ENCODE measurements around the gene IQGAP3. TPM values are rescaled to one million over a fixed set of nuclear protein-coding genes. Genes with fewer than 3 reads are reported as not detected.

Gene IQGAP3
- total and polyA plus RNA-seq, 2 donors (not counting 1 experiment from before 2014, with no cell fraction given): 0.07 to 0.12 TPM

DNA sequence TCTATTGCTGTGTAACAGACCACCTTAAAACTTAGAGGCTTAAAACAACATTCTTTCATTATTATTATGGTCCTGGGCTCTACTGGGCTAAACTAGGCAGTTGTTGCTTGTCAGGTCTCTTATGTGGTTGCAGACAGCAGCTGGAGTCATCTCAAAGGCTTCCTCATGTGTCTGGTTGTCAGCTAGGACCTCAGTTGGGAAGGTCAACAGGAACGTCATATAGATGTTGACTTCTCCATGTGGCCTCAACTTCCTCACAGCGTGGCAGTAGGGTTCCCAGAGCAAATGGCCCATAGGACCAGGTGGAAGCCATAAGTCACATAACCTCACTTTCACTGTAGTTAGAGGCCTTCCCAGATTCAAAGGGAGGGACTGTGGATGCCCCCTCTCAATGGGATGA is 56.4 kb downstream of the IQGAP3 start:
- Histone ChIP-seq H3K79me2 (ENCODE audit: control insufficient read depth, insufficient read depth, low read length) (no peaks in the 10 kb centered on the region), H3K4me3 (ENCODE audit: control extremely low read depth in 1 of 5, extremely low read depth in 1 of 5, insufficient read depth in 1 of 5, low read depth in 2 of 5, low read length in 4 of 5) (no peak overlapping the region), H3K9me3 (ENCODE audit: control extremely low read depth in 1 of 3, control insufficient read depth in 2 of 3, insufficient read depth in 1 of 3, low read length in 2 of 3) (no peaks in the 10 kb centered on the region), H3K36me3 (replicated peaks in 1 of 2; ENCODE audit: control extremely low read depth in 1 of 2, control insufficient read depth in 1 of 2, extremely low read depth in 1 of 2, insufficient read depth in 2 of 2, low read length in 1 of 2) (no peaks in the 10 kb centered on the region), H3K27me3 (replicated peaks in 1 of 4; ENCODE audit: control extremely low read depth in 1 of 4, control insufficient read depth in 3 of 4, insufficient read depth in 4 of 4, low read length in 3 of 4) (no peaks in the 10 kb centered on the region), H2AFZ (ENCODE audit: insufficient read depth, low read depth, low read length, poor library complexity, severe bottlenecking) (no peak overlapping the region), H3K27ac (ENCODE audit: low read length in 2 of 2) (no peak overlapping the region), H4K20me1 (ENCODE audit: control insufficient read depth, insufficient read depth, low read length, poor library complexity, severe bottlenecking) (no peaks in the 10 kb centered on the region), H3K4me1 (ENCODE audit: control insufficient read depth in 2 of 2, insufficient read depth in 2 of 2, low read length in 2 of 2) (no peaks in the 10 kb centered on the region), H3K9ac (ENCODE audit: low read length) (no peak overlapping the region), H3K4me2 (replicated peaks; ENCODE audit: low read depth, low read length, poor library complexity, severe bottlenecking) (no peak overlapping the region)
- ATAC-seq (ENCODE audit: low read depth): no peak
- 50% methylated on average over 2 of the region's 2 CpGs for WGBS (ENCODE audit: insufficient coverage)
- no peak for TF ChIP-seq EZH2 (IDR thresholded peaks at IDR 0.05; ENCODE audit: borderline replicate concordance, insufficient read depth, low read depth, low read length, poor library complexity, severe bottlenecking)
- TF ChIP-seq, protein P1, sequence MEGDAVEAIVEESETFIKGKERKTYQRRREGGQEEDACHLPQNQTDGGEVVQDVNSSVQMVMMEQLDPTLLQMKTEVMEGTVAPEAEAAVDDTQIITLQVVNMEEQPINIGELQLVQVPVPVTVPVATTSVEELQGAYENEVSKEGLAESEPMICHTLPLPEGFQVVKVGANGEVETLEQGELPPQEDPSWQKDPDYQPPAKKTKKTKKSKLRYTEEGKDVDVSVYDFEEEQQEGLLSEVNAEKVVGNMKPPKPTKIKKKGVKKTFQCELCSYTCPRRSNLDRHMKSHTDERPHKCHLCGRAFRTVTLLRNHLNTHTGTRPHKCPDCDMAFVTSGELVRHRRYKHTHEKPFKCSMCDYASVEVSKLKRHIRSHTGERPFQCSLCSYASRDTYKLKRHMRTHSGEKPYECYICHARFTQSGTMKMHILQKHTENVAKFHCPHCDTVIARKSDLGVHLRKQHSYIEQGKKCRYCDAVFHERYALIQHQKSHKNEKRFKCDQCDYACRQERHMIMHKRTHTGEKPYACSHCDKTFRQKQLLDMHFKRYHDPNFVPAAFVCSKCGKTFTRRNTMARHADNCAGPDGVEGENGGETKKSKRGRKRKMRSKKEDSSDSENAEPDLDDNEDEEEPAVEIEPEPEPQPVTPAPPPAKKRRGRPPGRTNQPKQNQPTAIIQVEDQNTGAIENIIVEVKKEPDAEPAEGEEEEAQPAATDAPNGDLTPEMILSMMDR (IDR thresholded peaks at IDR 0.05): no peak
- Mint-ChIP-seq H3K27me3 (no peaks in the 10 kb centered on the region), H3K4me3 (no peak overlapping the region), H3K27ac (no peak overlapping the region), H3K4me1 (no peaks in the 10 kb centered on the region), H3K9me3 (ENCODE audit: insufficient read depth) (no peaks in the 10 kb centered on the region)
- ChIA-PET POLR2A (no interaction called here), CTCF (interaction anchor here (0.9 to 1.2 kb wide), 3 partner anchors 9 to 35 kb away, joined by 3 to 5 read pairs (median 4); no protein-coding TSS in a partner anchor)
- intact Hi-C loops (cut with micrococcal nuclease): no loop called here
- DNase-seq: no peak

DNA sequence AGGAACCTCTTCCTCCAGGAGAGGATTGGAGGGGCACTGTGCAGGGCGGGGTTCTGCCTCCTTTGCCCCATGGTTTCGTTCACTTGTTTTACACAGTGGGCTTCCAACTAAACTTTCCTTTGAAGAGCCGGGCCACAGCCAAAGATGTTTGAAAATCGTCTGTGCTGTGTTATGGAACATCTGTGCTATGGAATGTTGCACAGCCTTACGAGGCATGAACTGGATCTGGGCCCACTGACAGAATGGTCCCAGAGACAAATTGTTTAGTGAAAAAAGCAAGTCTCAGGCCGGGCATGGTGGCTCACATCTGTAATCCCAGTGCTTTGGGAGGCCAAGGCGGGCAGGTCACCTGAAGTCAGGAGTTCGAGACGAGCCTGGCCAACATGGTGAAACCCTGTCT is 59.2 kb downstream of the IQGAP3 start:
- Mint-ChIP-seq H3K4me3 (no peak overlapping the region), H3K9me3 (ENCODE audit: insufficient read depth) (no peaks in the 10 kb centered on the region), H3K4me1 (peaks cover 7% of the 10 kb centered on the region), H3K27me3 (no peaks in the 10 kb centered on the region), H3K27ac (no peak overlapping the region)
- intact Hi-C loops (cut with micrococcal nuclease): no loop called here
- Histone ChIP-seq H3K4me1 (ENCODE audit: control insufficient read depth in 2 of 2, insufficient read depth in 2 of 2, low read length in 2 of 2) (peaks cover under 1 to 9% of the 10 kb centered on the region in 2 donors), H3K27ac (ENCODE audit: low read length in 2 of 2) (no peak overlapping the region), H4K20me1 (ENCODE audit: control insufficient read depth, insufficient read depth, low read length, poor library complexity, severe bottlenecking) (no peaks in the 10 kb centered on the region), H3K79me2 (ENCODE audit: control insufficient read depth, insufficient read depth, low read length) (no peaks in the 10 kb centered on the region), H3K36me3 (replicated peaks in 1 of 2; ENCODE audit: control extremely low read depth in 1 of 2, control insufficient read depth in 1 of 2, extremely low read depth in 1 of 2, insufficient read depth in 2 of 2, low read length in 1 of 2) (no peaks in the 10 kb centered on the region), H3K4me3 (ENCODE audit: control extremely low read depth in 1 of 5, extremely low read depth in 1 of 5, insufficient read depth in 1 of 5, low read depth in 2 of 5, low read length in 4 of 5) (no peak overlapping the region), H2AFZ (ENCODE audit: insufficient read depth, low read depth, low read length, poor library complexity, severe bottlenecking) (no peak overlapping the region), H3K9ac (ENCODE audit: low read length) (no peak overlapping the region), H3K9me3 (ENCODE audit: control extremely low read depth in 1 of 3, control insufficient read depth in 2 of 3, insufficient read depth in 1 of 3, low read length in 2 of 3) (no peaks in the 10 kb centered on the region), H3K4me2 (replicated peaks; ENCODE audit: low read depth, low read length, poor library complexity, severe bottlenecking) (no peak overlapping the region), H3K27me3 (replicated peaks in 1 of 4; ENCODE audit: control extremely low read depth in 1 of 4, control insufficient read depth in 3 of 4, insufficient read depth in 4 of 4, low read length in 3 of 4) (no peaks in the 10 kb centered on the region)
- DNase-seq: no peak
- TF ChIP-seq EZH2 (IDR thresholded peaks at IDR 0.05; ENCODE audit: borderline replicate concordance, insufficient read depth, low read depth, low read length, poor library complexity, severe bottlenecking): no peak
- TF ChIP-seq, protein P1 (IDR thresholded peaks at IDR 0.05): no peak
- WGBS (ENCODE audit: insufficient coverage): 98% methylated on average over 6 of the region's 9 CpGs
- CTCF ChIA-PET: interaction anchor here (0.7 to 1.2 kb wide), 3 partner anchors 9 to 29 kb away, joined by 3 to 4 read pairs (median 3); no protein-coding TSS in a partner anchor
- POLR2A ChIA-PET: no interaction called here
- no peak for ATAC-seq (ENCODE audit: low read depth)
